Activated CD4-positive, alpha-beta T cell treated with anti-CD3 and anti-CD28 coated beads, Interleukin-2, amount 10 ng/mL, durations not matched to agents 24 days and 14 days (primary cell): ENCODE data around the gene HOMEZ. TPM values are rescaled to one million over a fixed set of nuclear protein-coding genes. Genes with fewer than 3 reads are reported as not detected.
"Not testable (repeated sequence)": the region's sequence is repeated elsewhere in the genome, so short reads cannot be mapped to it uniquely, and the experiment has no call there.

ENCODE experiments used
- DNase-seq: peaks from one replicate; pipeline ENCODE4 v3.0.0; 2022
- H3K27ac Mint-ChIP-seq: one replicate; pipeline ENCODE4 v1.8.0; 2022; ENCODE audit warnings: mild to moderate bottlenecking, mixed read lengths
- H3K27me3 Mint-ChIP-seq: one replicate; pipeline ENCODE4 v1.8.0; 2022; ENCODE audit warnings: mixed read lengths
- H3K36me3 Mint-ChIP-seq: one replicate; pipeline ENCODE4 v1.8.0; 2022; ENCODE audit warnings: low read depth, mild to moderate bottlenecking, mixed read lengths
- H3K4me1 Mint-ChIP-seq: one replicate; pipeline ENCODE4 v1.8.0; 2021; ENCODE audit warnings: mixed read lengths
- H3K4me3 Mint-ChIP-seq: one replicate; pipeline ENCODE4 v1.8.0; 2022; ENCODE audit warnings: mild to moderate bottlenecking, moderate library complexity, mixed read lengths
- H3K9me3 Mint-ChIP-seq: one replicate; pipeline ENCODE4 v1.8.0; 2021; ENCODE audit warnings: mixed read lengths
- intact Hi-C: fragments of 100-400 bp; cut with micrococcal nuclease; formaldehyde crosslinking; loops from one replicate; pipeline ENCODE4 v1.15.1; 2023
- total RNA-seq: library from RNA; stranded (reverse); gene quantifications from 2 replicates; pipeline ENCODE4 v1.2.3, GENCODE V29; 2022

The HOMEZ gene
- total RNA-seq, 1 donor from 2014 or later, result 13.5 TPM

- DNase-seq, result peak; percentile 74
- H3K27ac Mint-ChIP-seq, result peak overlapping the region; percentile 94
- H3K4me1 Mint-ChIP-seq, result peaks cover 21% of the 10 kb centered on the region
- H3K4me3 Mint-ChIP-seq, result peak overlapping the region; percentile 99
- H3K27me3 Mint-ChIP-seq, result no peaks in the 10 kb centered on the region
- intact Hi-C loops, result loop anchor here (2.0 to 5.0 kb wide), 2 partner anchors 20 to 188 kb away; partner anchors contain the start of genes ACIN1 and C14orf119
- H3K9me3 Mint-ChIP-seq, result no peaks in the 10 kb centered on the region
- H3K36me3 Mint-ChIP-seq, result peaks cover 12% of the 10 kb centered on the region
These were observed 1.0 kb downstream of the HOMEZ start for GRCh38 chr14:23284654-23285529.

DNA sequence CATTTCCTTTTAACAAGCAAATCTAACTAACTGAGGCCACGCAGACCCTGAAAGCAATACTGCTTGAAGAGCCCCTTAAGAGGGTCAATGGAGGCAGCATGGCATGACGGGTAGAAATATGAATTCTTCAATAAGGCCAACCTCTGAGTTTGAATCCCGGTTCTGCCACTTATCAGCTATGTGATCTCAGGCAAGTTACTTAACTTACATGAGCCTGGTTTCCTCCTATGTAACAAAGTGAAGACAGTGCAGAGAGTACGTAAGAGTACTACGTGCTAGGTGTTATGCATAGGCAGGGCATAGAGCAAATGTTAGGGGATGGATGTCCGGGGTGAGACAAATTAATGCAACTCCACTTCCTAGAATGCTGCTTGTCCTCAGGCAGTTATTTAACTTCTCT is 4.7 kb downstream of the HOMEZ start:
- H3K4me1 Mint-ChIP-seq, result peaks cover 16% of the 10 kb centered on the region
- DNase-seq, result no peak
- no peaks in the 10 kb centered on the region for H3K27me3 Mint-ChIP-seq
- H3K9me3 Mint-ChIP-seq, result no peaks in the 10 kb centered on the region
- H3K27ac Mint-ChIP-seq, result no peak overlapping the region
- no peak overlapping the region for H3K4me3 Mint-ChIP-seq
- intact Hi-C loops, result no loop called here
- H3K36me3 Mint-ChIP-seq, result peaks cover 12% of the 10 kb centered on the region

DNA sequence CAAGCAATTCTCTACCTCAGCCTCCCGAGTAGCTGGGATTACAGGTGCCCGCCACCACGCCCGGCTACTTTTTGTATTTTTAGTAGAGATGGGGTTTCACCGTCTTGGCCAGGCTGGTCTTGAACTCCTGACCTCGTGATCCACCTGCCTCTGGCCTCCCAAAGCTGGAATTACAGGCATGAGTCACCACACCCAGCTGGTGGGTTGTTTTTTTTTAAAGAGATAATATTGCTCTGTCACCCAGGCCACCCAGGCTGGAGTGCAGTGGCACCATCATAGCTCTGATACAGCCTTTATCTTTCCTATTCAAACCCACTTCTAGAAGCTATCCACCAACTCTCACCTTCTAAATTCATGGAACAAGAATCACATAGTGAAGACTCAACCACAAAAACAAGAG is 8.0 kb downstream of the HOMEZ start:
- not testable (repeated sequence) for H3K27ac Mint-ChIP-seq, H3K4me1 Mint-ChIP-seq

DNA sequence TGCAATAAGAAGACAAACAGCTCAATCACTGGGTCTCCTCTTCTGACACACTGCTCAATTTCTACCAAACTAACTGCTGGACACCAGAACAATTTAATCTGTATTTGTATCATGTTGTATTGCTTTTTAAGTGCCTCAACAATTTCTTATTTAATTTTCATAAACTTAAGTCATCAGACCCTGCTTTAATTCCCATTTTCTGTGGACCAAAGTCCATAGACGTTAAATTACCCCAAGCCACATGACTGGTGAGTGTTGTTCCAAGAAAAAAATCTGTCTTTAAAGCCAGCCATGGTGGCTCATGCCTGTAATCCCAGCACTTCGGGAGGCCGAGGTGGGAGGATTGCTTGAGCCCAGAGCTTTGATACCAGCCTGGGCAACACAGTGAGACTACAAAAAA is 8.7 kb downstream of the HOMEZ start:
- intact Hi-C loops, result no loop called here

More for the DNA sequence above, 8.0 kb downstream of the HOMEZ start:
- intact Hi-C loops, H3K36me3 Mint-ChIP-seq, DNase-seq, H3K9me3 Mint-ChIP-seq, H3K27me3 Mint-ChIP-seq, H3K4me3 Mint-ChIP-seq: not testable (repeated sequence)

DNA sequence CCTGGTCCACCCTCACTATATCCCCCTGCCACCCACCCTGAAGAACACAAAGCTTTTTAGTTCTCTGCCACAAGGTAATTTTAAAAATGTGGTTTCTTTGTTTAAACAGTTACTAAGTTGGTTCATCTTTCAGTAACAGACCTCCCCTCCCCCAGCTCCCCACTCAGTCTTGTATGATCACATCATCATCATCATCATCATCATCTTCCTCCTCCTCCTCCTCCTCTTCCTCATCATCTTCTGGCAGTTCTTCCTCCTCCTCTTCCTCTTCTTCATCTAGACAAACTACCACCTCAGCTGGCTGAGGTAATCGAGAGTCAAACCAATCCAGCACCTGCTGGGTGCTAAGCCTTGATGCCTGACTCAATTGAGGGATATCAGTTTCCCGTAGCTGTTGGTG is 10.5 kb downstream of the HOMEZ start:
- no peak overlapping the region for H3K27ac Mint-ChIP-seq
- DNase-seq, result no peak
- H3K4me3 Mint-ChIP-seq, result no peak overlapping the region
- H3K36me3 Mint-ChIP-seq, result peaks cover 3% of the 10 kb centered on the region
- intact Hi-C loops, result no loop called here
- H3K9me3 Mint-ChIP-seq, result no peaks in the 10 kb centered on the region
- peaks cover 4% of the 10 kb centered on the region for H3K4me1 Mint-ChIP-seq
- no peaks in the 10 kb centered on the region for H3K27me3 Mint-ChIP-seq

More for the DNA sequence above, 8.7 kb downstream of the HOMEZ start:
- Mint-ChIP-seq H3K9me3 (no peaks in the 10 kb centered on the region), H3K4me1 (peaks cover 6% of the 10 kb centered on the region), H3K27ac (no peak overlapping the region), H3K36me3 (peaks cover 7% of the 10 kb centered on the region), H3K27me3 (no peaks in the 10 kb centered on the region), H3K4me3 (no peak overlapping the region)
- DNase-seq, result no peak

- no peak overlapping the region for H3K27ac Mint-ChIP-seq
- DNase-seq, result no peak
- H3K36me3 Mint-ChIP-seq, result no peaks in the 10 kb centered on the region
- H3K9me3 Mint-ChIP-seq, result no peaks in the 10 kb centered on the region
- peaks cover 11% of the 10 kb centered on the region for H3K27me3 Mint-ChIP-seq
- intact Hi-C loops, result no loop called here
- no peaks in the 10 kb centered on the region for H3K4me1 Mint-ChIP-seq
- no peak overlapping the region for H3K4me3 Mint-ChIP-seq
These were observed 16.7 kb downstream of the HOMEZ start for GRCh38 chr14:23269193-23269592.

DNA sequence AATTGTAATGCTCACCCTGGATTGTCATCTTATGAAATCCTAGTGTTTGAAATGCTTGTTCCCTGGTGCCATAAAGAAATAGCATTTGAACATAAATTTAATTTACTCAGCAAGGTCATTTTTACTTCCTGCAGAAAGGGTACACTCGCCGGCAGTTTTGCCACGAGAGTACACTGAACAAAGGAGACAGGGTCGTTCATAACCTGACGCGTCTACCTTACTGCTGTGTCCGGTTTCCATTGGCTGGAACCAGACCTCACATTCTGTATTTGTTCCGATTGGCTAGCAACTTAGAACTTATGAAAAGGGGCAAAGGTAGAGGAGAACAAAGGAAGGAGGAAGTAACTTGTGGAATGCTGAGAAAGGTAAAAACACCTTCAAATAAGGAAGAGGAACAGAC is 25.1 kb downstream of the HOMEZ start:
- H3K36me3 Mint-ChIP-seq, H3K27ac Mint-ChIP-seq, H3K4me3 Mint-ChIP-seq, intact Hi-C loops, DNase-seq, H3K4me1 Mint-ChIP-seq, H3K9me3 Mint-ChIP-seq: not testable (repeated sequence)
- H3K27me3 Mint-ChIP-seq, result peaks cover 46% of the 10 kb centered on the region

DNA sequence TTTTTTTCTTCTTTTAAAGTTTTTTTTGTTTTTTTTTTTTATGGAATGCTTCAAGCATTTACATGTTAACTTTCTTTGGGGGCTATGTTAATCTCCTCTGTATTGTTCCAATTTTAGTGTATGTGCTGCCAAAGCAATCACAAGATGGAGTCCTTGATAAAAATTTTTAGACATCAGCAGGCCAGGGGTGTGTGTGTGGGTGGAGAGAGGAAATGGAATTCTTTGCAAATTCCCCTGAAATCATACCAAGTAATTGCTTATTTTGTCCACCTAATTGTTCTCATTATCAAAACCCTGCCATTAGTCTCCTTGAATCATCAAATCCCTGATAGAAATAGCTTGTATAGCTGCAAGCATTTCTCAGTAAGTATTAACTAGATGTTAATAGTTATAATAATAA is 26.5 kb downstream of the HOMEZ start:
- H3K4me1 Mint-ChIP-seq, result no peaks in the 10 kb centered on the region
- intact Hi-C loops, result no loop called here
- H3K4me3 Mint-ChIP-seq, result no peak overlapping the region
- no peak overlapping the region for H3K27ac Mint-ChIP-seq
- DNase-seq, result no peak
- H3K27me3 Mint-ChIP-seq, result peaks cover 47% of the 10 kb centered on the region
- H3K9me3 Mint-ChIP-seq, result no peaks in the 10 kb centered on the region
- no peaks in the 10 kb centered on the region for H3K36me3 Mint-ChIP-seq

DNA sequence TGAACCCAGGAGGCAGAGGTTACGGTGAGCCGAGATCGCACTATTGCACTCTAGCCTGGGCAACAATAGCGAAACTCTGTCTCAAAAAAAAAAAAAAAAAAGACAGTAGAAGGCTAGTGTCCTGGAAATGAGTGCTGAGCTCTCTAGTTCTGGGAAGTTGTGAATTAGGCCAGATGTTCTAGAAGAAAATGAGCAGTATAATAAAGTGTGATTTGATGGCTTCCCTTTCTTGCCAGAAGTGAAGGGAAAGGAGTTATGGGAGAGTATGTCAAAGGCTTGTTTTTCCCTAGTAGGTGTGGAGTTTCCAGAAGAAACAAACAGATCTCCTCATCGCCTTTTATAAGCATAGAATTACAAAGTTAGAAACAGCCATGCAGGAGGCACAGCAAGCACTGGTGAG is 27.7 kb downstream of the HOMEZ start:
- peaks cover 48% of the 10 kb centered on the region for H3K27me3 Mint-ChIP-seq
- intact Hi-C loops, result no loop called here

GRCh38 chr14:23252420-23253333 is 33.3 kb downstream of the HOMEZ start:
- Mint-ChIP-seq H3K4me3 (no peak overlapping the region), H3K9me3 (no peaks in the 10 kb centered on the region), H3K27me3 (peaks cover 35% of the 10 kb centered on the region), H3K27ac (no peak overlapping the region), H3K36me3 (no peaks in the 10 kb centered on the region), H3K4me1 (no peaks in the 10 kb centered on the region)
- DNase-seq, result no peak
- intact Hi-C loops, result no loop called here

More for the DNA sequence above, 27.7 kb downstream of the HOMEZ start:
- H3K36me3 Mint-ChIP-seq, result no peaks in the 10 kb centered on the region
- no peak overlapping the region for H3K27ac Mint-ChIP-seq
- H3K4me1 Mint-ChIP-seq, result no peaks in the 10 kb centered on the region
- H3K4me3 Mint-ChIP-seq, result no peak overlapping the region
- no peaks in the 10 kb centered on the region for H3K9me3 Mint-ChIP-seq
- DNase-seq, result no peak

DNA sequence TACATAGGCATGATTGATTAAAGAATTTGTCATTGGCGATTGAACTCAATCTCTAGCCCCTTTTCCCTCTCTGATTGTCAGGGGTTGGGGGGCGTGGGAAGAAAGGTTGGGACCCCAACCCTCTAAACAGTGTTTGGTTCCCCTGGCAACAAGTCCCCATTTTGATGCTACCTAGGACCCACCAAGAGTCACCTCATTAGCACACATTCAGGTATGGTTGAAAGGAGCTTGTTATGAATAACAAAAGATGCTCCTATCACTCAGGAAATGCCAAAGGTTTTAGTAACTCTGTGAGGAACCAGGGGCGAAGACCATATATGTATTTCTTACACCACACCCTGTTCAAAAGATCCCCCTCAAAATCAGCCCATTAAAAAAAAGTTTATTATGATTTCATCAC is 33.9 kb downstream of the HOMEZ start:
- H3K4me3 Mint-ChIP-seq, result no peak overlapping the region
- no peak for DNase-seq
- no peaks in the 10 kb centered on the region for H3K9me3 Mint-ChIP-seq
- H3K36me3 Mint-ChIP-seq, result no peaks in the 10 kb centered on the region
- H3K4me1 Mint-ChIP-seq, result no peaks in the 10 kb centered on the region
- intact Hi-C loops, result no loop called here
- H3K27me3 Mint-ChIP-seq, result peaks cover 32% of the 10 kb centered on the region
- H3K27ac Mint-ChIP-seq, result no peak overlapping the region

DNA sequence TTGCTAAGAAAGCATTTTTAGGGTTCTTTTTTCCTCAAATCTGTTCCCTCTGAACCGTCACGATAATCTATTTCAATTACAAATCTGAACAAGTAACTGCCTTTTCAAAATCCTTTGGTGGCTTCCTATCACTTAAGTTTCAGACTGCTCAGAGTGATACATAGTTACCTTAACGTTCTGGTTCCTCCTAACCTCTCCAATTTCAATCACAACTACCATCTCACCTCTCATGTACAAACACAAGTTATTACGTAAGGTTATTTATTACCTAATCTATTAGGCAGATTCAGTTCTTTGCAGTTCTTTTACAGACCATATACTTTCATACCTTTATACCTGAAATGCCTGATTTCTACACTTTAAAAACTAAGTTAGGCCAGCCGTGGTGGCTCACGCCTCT is 36.1 kb downstream of the HOMEZ start:
- H3K4me3 Mint-ChIP-seq, result no peak overlapping the region
- H3K9me3 Mint-ChIP-seq, result no peaks in the 10 kb centered on the region
- H3K36me3 Mint-ChIP-seq, result no peaks in the 10 kb centered on the region
- no peak overlapping the region for H3K27ac Mint-ChIP-seq
- intact Hi-C loops, result no loop called here
- DNase-seq, result no peak
- H3K4me1 Mint-ChIP-seq, result no peaks in the 10 kb centered on the region
- peaks cover 27% of the 10 kb centered on the region for H3K27me3 Mint-ChIP-seq

- intact Hi-C loops, result no loop called here
- Mint-ChIP-seq H3K4me1 (no peaks in the 10 kb centered on the region), H3K4me3 (no peak overlapping the region), H3K27me3 (peaks cover 30% of the 10 kb centered on the region), H3K36me3 (no peaks in the 10 kb centered on the region), H3K9me3 (no peaks in the 10 kb centered on the region), H3K27ac (no peak overlapping the region)
- DNase-seq, result no peak
These were observed 37.3 kb downstream of the HOMEZ start for GRCh38 chr14:23248601-23249000.

DNA sequence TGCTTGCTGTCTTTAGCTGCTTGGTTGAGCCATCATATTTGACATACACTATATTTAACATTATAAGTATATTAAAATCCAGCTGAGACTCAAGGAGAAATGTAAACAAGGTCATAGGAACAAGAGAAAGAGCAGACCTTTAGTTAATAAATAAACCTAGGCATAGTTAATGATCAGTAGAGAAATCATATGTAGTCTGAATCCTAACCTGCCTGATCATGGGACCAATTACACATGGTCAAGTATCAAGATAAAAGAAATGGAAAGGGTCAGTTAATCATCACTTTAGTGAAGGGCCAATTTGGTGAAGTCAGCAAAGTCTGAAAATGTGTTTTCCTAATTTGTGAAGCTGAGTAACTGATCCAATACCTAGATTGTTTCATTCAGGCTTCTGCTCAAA is 40.6 kb downstream of the HOMEZ start:
- intact Hi-C loops, result no loop called here
- Mint-ChIP-seq H3K4me3 (no peak overlapping the region), H3K9me3 (no peaks in the 10 kb centered on the region), H3K27me3 (peaks cover 22% of the 10 kb centered on the region), H3K36me3 (no peaks in the 10 kb centered on the region), H3K27ac (no peak overlapping the region), H3K4me1 (no peaks in the 10 kb centered on the region)
- DNase-seq, result no peak
